ENCODE measurements around the gene MYB. TPM values are rescaled to one million over a fixed set of nuclear protein-coding genes. Genes with fewer than 3 reads are reported as not detected.

Gene MYB
- total and polyA plus RNA-seq, 2 of the 8 experiments (the other 6 are each of a cell fraction or from before 2014, with no cell fraction given): 4.0 to 7.6 TPM

GRCh38 chr6:135189344-135189743 lies 8.2 kb downstream of the MYB start:
- H3K4ac ChIP-seq (replicated peaks; ENCODE audit: insufficient read length, low read depth, low read length): no peak overlapping the region
- H2BK20ac ChIP-seq (ENCODE audit: low read length): no peak overlapping the region
- WGBS, 2 experiments (ENCODE audit: extremely low coverage in 1 of 2, insufficient coverage in 1 of 2, insufficient read length in 1 of 2, insufficient replicate concordance in 2 of 2, low coverage in 1 of 2, low lambda C conversion rate in 2 of 2, missing lambda C conversion rate in 1 of 2): 90% methylated on average over 1 of the region's 1 CpG; no CpG with 5 or more reads in 1 of the 2 experiments
- no peaks in the 10 kb centered on the region for H3K23me2 ChIP-seq (ENCODE audit: low read depth, low read length)
- H3K56ac ChIP-seq (replicated peaks; ENCODE audit: insufficient read length, low read depth, low read length): no peak overlapping the region
- H3K9ac ChIP-seq (replicated peaks in 1 of 4; ENCODE audit: extremely low read depth in 1 of 4, low read depth in 3 of 4, low read length in 3 of 4): no peak overlapping the region
- ChIA-PET POLR2A (ENCODE audit: partially characterized antibody) (no interaction called here), CTCF (ENCODE audit: partially characterized antibody) (interaction anchor here (0.6 to 2.2 kb wide), 6 partner anchors 11 to 435 kb away, joined by 3 to 8 read pairs (median 4); no protein-coding TSS in a partner anchor)
- no peak overlapping the region for H3K4me3 ChIP-seq (ENCODE audit: extremely low read depth in 1 of 4, insufficient read depth in 2 of 4, low read depth in 3 of 4, low read length in 4 of 4)
- no peak overlapping the region for H2AFZ ChIP-seq (ENCODE audit: low read length)
- H2BK12ac ChIP-seq (ENCODE audit: low read depth, low read length): no peak overlapping the region
- no peaks in the 10 kb centered on the region for H4K20me1 ChIP-seq (replicated peaks in 1 of 2; ENCODE audit: control insufficient read depth in 1 of 2, insufficient read depth in 2 of 2, low read length in 2 of 2)
- H2AK5ac ChIP-seq (ENCODE audit: low read depth, low read length): no peak overlapping the region
- no peak for FAIRE-seq
- no peak overlapping the region for H2BK120ac ChIP-seq (replicated peaks; ENCODE audit: low read depth, low read length)
- no peak for TF ChIP-seq RXRA (IDR thresholded peaks at IDR 0.05; ENCODE audit: insufficient read depth, low read depth, low read length)
- no peak for TF ChIP-seq SP4 (IDR thresholded peaks at IDR 0.05; ENCODE audit: low read length)
- no peak for TF ChIP-seq TEAD4 (IDR thresholded peaks at IDR 0.05; ENCODE audit: low read depth, low read length)
- TF ChIP-seq CTCF (IDR thresholded peaks at IDR 0.05; ENCODE audit: control extremely low read depth in 1 of 3, insufficient read depth in 1 of 3, low read depth in 1 of 3, low read length in 3 of 3): no peak
- no peak for TF ChIP-seq NANOG (IDR thresholded peaks at IDR 0.05; ENCODE audit: insufficient read depth, low read depth, low read length, poor library complexity, severe bottlenecking)
- TF ChIP-seq CTBP2 (IDR thresholded peaks at IDR 0.05; ENCODE audit: borderline replicate concordance, insufficient read depth, insufficient read length, low read length): no peak
- peaks cover 9 to 67% (median 32%) of the 10 kb centered on the region in 4 experiments; a peak in 7 of 8 replicates for H3K36me3 ChIP-seq (ENCODE audit: control insufficient read depth in 2 of 4, insufficient read depth in 4 of 4, low read length in 3 of 4)
- H2BK15ac ChIP-seq (ENCODE audit: low read length): no peak overlapping the region
- H4K5ac ChIP-seq (ENCODE audit: insufficient read length, low read depth, low read length): no peak overlapping the region
- no peak overlapping the region for H4K8ac ChIP-seq (ENCODE audit: extremely low read depth, insufficient read depth, low read length)
- H3K9me3 ChIP-seq (ENCODE audit: insufficient read depth in 2 of 2, low read depth in 1 of 2, low read length in 1 of 2): no peaks in the 10 kb centered on the region
- no peak overlapping the region for H3K23ac ChIP-seq (ENCODE audit: insufficient read length)
- H3K79me2 ChIP-seq (ENCODE audit: control insufficient read depth in 1 of 2, insufficient read depth in 2 of 2, low read length in 2 of 2): peaks cover 0 to 16% of the 10 kb centered on the region in 2 experiments; a peak in 2 of 4 replicates
- no peak overlapping the region for H4K91ac ChIP-seq (replicated peaks; ENCODE audit: insufficient read length, low read length)
- H3K79me1 ChIP-seq (ENCODE audit: low read depth, low read length): no peaks in the 10 kb centered on the region; the same call in 1 of the 2 replicates
- H3K27ac ChIP-seq (ENCODE audit: low read depth, low read length): no peak overlapping the region
- no peak overlapping the region for H3K18ac ChIP-seq (ENCODE audit: extremely low read depth, low read length)
- no peak overlapping the region for H3K14ac ChIP-seq (ENCODE audit: insufficient read length)
- no peak overlapping the region for H3K4me2 ChIP-seq (ENCODE audit: insufficient read depth in 1 of 2, low read depth in 2 of 2, low read length in 2 of 2)
- no peak overlapping the region for H2BK5ac ChIP-seq (ENCODE audit: low read depth, low read length)
- H3K27me3 ChIP-seq (replicated peaks in 1 of 4; ENCODE audit: control insufficient read depth in 3 of 4, extremely low read depth in 1 of 4, insufficient read depth in 3 of 4, low read length in 3 of 4): no peaks in the 10 kb centered on the region
- H3K4me1 ChIP-seq (replicated peaks in 1 of 4; ENCODE audit: control insufficient read depth in 3 of 4, insufficient read depth in 4 of 4, low read length in 3 of 4): no peaks in the 10 kb centered on the region
- DNase-seq (ENCODE audit: low read depth in 1 of 2, low spot score in 2 of 2): no peak

Measured in H1 (cell line).